Coronary artery (tissue), 2 donors: ENCODE data around the gene LRRC3C.
"Not testable (repeated sequence)": the region's sequence is repeated elsewhere in the genome, so short reads cannot be mapped to it uniquely, and the experiment has no call there.

Source experiments
- DNase-seq: peaks from one replicate; pipeline ENCODE4 v3.0.0-alpha.2; 2017; ENCODE audit warnings: low spot score
- H3K27ac ChIP-seq, 2 donors: fragments of 200-600 bp; sonication (generic); one replicate each; pipeline ENCODE4 v1.5.1; 2016 to 2019
- H3K4me3 ChIP-seq: fragments of 200-600 bp; sonication (generic); 2 replicates; pipeline ENCODE4 v1.5.1; 2016; ENCODE audit warnings: mild to moderate bottlenecking, moderate library complexity
- TF ChIP-seq, protein P1 (sequence below): fragments of 200-600 bp; sonication (generic); IDR thresholded peaks from one replicate; pipeline ENCODE4 v1.5.1; 2019; ENCODE audit warnings: antibody characterized with exemption

LRRC3C gene, protein sequence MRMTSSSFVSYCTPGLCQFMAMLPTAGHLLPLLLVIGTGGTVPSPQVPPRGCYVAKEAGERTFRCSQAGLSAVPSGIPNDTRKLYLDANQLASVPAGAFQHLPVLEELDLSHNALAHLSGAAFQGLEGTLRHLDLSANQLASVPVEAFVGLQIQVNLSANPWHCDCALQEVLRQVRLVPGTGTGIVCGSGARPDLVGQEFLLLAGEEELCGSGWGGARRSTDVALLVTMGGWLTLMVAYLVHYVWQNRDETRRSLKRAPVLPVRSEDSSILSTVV

GRCh38 chr17:39927101-39927928, at the start of gene LRRC3C, which contains the start of gene ORMDL3:
TSS of gene LRRC3C (plus strand) at chr17:39927732. CDS start at chr17:39941524, 13,792 bp downstream.
TSS of gene ORMDL3 (minus strand) at chr17:39927601. CDS start at chr17:39924203, 3,398 bp downstream.
- peak; percentile 96 for DNase-seq
- Histone ChIP-seq H3K27ac (peak within 1 kb of the TSS; percentile 95), H3K4me3 (peak within 1 kb of the TSS; percentile 95)
- TF ChIP-seq, protein P1, sequence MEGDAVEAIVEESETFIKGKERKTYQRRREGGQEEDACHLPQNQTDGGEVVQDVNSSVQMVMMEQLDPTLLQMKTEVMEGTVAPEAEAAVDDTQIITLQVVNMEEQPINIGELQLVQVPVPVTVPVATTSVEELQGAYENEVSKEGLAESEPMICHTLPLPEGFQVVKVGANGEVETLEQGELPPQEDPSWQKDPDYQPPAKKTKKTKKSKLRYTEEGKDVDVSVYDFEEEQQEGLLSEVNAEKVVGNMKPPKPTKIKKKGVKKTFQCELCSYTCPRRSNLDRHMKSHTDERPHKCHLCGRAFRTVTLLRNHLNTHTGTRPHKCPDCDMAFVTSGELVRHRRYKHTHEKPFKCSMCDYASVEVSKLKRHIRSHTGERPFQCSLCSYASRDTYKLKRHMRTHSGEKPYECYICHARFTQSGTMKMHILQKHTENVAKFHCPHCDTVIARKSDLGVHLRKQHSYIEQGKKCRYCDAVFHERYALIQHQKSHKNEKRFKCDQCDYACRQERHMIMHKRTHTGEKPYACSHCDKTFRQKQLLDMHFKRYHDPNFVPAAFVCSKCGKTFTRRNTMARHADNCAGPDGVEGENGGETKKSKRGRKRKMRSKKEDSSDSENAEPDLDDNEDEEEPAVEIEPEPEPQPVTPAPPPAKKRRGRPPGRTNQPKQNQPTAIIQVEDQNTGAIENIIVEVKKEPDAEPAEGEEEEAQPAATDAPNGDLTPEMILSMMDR: no peak

DNA sequence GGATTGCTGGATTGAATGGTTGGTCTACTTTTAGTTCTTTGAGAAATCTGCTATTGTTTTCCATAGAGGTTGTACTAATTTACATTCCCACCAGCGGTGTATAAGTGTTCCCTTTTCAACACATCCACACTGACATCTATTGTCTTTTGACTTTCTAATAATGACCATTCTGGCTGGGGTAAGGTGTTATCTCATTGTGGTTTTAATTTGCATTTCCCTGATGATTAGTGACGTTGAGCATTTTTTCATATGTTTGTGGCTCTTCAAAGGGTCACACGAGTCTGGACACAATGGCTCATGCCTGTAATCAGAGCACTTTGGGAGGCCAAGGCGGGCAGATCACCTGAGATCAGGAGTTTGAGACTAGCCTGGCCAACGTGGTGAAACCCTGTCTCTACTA, 41.4 kb upstream of the LRRC3C start:
- H3K27ac ChIP-seq, H3K4me3 ChIP-seq, DNase-seq: not testable (repeated sequence)

DNA sequence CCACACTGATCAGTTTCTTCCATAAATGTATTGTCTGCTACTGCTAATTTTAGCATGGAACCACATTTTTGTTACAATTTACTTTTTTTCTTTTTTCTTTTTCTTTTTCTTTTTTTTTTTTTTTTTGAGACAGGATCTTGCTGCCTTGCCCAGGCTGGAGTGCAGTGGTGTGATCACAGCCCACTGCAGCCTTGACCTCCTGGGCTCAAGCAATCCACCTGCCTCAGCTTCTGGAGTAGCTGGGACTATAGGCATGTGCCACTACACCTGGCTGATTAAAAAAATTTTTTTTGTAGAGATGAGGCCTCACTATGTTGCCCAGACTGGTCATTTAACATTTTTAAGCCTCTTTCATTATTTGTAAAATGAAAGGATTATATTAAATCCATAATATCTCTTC, 40.5 kb upstream of the LRRC3C start:
- Histone ChIP-seq H3K27ac (no peak overlapping the region), H3K4me3 (no peak overlapping the region)
- DNase-seq: no peak
- TF ChIP-seq, protein P1: no peak

DNA sequence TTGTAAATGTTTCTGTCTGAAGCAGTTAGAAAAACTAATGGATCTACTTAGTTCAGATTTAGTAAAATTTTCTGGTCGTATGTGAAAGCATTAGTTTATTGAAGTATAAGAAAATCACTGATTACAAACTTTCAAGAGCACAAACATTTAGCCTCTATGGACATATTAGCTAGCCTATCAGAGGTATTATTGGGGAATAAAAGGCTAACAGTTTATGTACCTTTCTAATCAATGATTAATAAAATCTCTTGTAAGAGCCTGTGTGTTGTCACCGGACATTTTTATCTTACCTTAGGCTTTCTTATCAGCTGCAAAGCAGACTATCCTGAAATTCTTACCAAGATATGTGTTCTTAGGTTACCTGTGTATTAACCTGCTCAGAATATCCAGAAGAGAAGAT, 38.3 kb upstream of the LRRC3C start:
- no peak overlapping the region for H3K4me3 ChIP-seq
- no peak for DNase-seq
- TF ChIP-seq, protein P1: no peak
- H3K27ac ChIP-seq: no peak overlapping the region

DNA sequence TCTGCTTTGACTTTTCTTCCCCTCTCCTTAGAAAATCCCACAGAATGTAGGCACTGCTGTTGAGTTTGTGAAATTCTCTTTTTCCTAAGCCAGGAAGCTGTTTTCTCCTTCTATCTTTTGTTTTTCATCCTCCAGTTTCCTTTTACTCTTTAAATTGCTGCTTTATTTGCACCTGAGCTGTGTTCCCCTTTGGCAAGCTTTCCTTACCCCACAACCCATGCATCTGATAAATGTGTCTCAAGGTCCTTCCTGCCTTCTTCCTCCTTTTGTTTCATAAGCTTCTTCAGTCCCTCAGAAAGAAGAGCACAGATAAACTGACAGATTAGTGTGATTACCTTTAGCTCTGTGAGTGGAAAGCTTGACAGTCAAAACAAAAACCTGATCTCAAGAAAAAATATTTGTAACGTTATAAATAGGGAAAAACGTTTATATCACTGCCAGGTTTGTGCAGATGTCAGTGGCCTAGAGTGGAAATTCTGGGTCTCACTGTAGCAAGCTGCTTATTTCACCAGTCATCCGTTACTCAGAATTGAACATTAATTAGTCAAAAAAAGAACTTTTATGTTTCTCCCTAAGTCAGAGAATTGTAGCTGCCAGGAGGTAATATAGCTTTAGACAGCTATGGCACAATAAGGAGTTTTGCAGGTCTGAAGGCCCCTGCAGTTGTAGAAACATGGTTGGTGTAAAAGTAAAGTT, 32.7 kb upstream of the LRRC3C start:
- no peak for DNase-seq
- H3K27ac ChIP-seq: no peak overlapping the region
- TF ChIP-seq, protein P1: no peak
- H3K4me3 ChIP-seq: no peak overlapping the region

GRCh38 chr17:39898088-39898487, 29.4 kb upstream of the LRRC3C start:
- no peak for DNase-seq
- H3K4me3 ChIP-seq: no peak overlapping the region
- TF ChIP-seq, protein P1: no peak

GRCh38 chr17:39899215-39899614, 28.3 kb upstream of the LRRC3C start:
- Histone ChIP-seq H3K27ac (no peak overlapping the region), H3K4me3 (no peak overlapping the region)
- TF ChIP-seq, protein P1: no peak
- DNase-seq: no peak

More at GRCh38 chr17:39898088-39898487, 29.4 kb upstream of the LRRC3C start:
- no peak overlapping the region for H3K27ac ChIP-seq

DNA sequence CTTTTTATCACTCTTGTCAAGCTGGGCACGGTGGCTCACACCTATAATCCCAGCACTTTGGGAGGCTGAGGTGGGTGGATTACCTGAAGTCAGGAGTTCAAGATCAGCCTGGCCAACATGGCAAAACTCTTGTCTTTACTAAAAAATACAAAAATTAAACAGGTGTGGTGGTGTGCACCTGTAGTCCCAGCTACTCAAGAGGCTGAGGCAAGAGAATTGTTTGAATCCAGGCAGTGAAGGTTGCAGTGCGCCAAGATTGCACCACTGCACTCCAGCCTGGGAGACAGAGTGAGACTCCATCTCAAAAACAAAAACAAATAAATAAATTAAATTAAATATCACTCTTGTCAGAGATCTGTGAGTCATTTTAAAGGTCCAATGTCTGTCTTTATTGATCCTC, 25.5 kb upstream of the LRRC3C start:
- H3K4me3 ChIP-seq, DNase-seq, H3K27ac ChIP-seq: not testable (repeated sequence)
